ENCODE measurements around the gene C6orf47. TPM values are rescaled to one million over a fixed set of nuclear protein-coding genes. Genes with fewer than 3 reads are reported as not detected.
A peak's percentile ranks its signal among the peaks of the same experiment; 100 is the strongest.

The C6orf47 gene
- total RNA-seq, 1 donor from 2014 or later, result 23.6 TPM

GRCh38 chr6:31676904-31677303 is 16.3 kb upstream of the C6orf47 start:
- no peak overlapping the region for H3K4me3 Mint-ChIP-seq (ENCODE audit: low read depth)
- H3K36me3 Mint-ChIP-seq (ENCODE audit: insufficient read depth), result peaks cover 6% of the 10 kb centered on the region
- TF ChIP-seq CTCF (IDR thresholded peaks at IDR 0.05; ENCODE audit: unreplicated experiment), result no peak
- H3K27me3 Mint-ChIP-seq, result no peaks in the 10 kb centered on the region
- H3K9me3 Mint-ChIP-seq (ENCODE audit: low read depth), result no peaks in the 10 kb centered on the region
- no peak for DNase-seq (ENCODE audit: low spot score, unreplicated experiment)
- H3K27ac Mint-ChIP-seq, result no peak overlapping the region
- H3K4me1 Mint-ChIP-seq (ENCODE audit: low read depth), result peaks cover 8% of the 10 kb centered on the region

- H3K4me1 Mint-ChIP-seq (ENCODE audit: low read depth), result peaks cover 5% of the 10 kb centered on the region
- no peak for DNase-seq (ENCODE audit: low spot score, unreplicated experiment)
- no peaks in the 10 kb centered on the region for H3K27me3 Mint-ChIP-seq
- no peak overlapping the region for H3K27ac Mint-ChIP-seq
- H3K36me3 Mint-ChIP-seq (ENCODE audit: insufficient read depth), result peaks cover 6% of the 10 kb centered on the region
- H3K9me3 Mint-ChIP-seq (ENCODE audit: low read depth), result no peaks in the 10 kb centered on the region
- TF ChIP-seq CTCF (IDR thresholded peaks at IDR 0.05; ENCODE audit: unreplicated experiment), result no peak
- H3K4me3 Mint-ChIP-seq (ENCODE audit: low read depth), result no peak overlapping the region
Observed at GRCh38 chr6:31676322-31676903, 15.8 kb upstream of the C6orf47 start.

- TF ChIP-seq CTCF (IDR thresholded peaks at IDR 0.05; ENCODE audit: unreplicated experiment), result no peak
- Mint-ChIP-seq H3K4me1 (ENCODE audit: low read depth) (peaks cover 11% of the 10 kb centered on the region), H3K4me3 (ENCODE audit: low read depth) (no peak within 1 kb of the TSS), H3K27ac (no peak within 1 kb of the TSS), H3K36me3 (ENCODE audit: insufficient read depth) (peaks cover 17% of the 10 kb centered on the region), H3K27me3 (no peaks in the 10 kb centered on the region), H3K9me3 (ENCODE audit: low read depth) (no peaks in the 10 kb centered on the region)
- DNase-seq (ENCODE audit: low spot score, unreplicated experiment), result no peak
Observed at GRCh38 chr6:31669676-31670075, 9.1 kb upstream of the C6orf47 start, which contains the start of gene LY6G5B. LY6G5B (plus strand) TSS chr6:31669976; CDS start chr6:31670951, 975 bp downstream.

- peaks cover 14% of the 10 kb centered on the region for H3K36me3 Mint-ChIP-seq (ENCODE audit: insufficient read depth)
Observed at GRCh38 chr6:31666337-31666965, 5.9 kb upstream of the C6orf47 start.

More at GRCh38 chr6:31666337-31666965, 5.9 kb upstream of the C6orf47 start:
- H3K4me3 Mint-ChIP-seq (ENCODE audit: low read depth), result peak overlapping the region; percentile 84
- no peaks in the 10 kb centered on the region for H3K9me3 Mint-ChIP-seq (ENCODE audit: low read depth)
- peak overlapping the region; percentile 97 for H3K27ac Mint-ChIP-seq
- no peak for DNase-seq (ENCODE audit: low spot score, unreplicated experiment)
- H3K27me3 Mint-ChIP-seq, result no peaks in the 10 kb centered on the region
- peaks cover 27% of the 10 kb centered on the region for H3K4me1 Mint-ChIP-seq (ENCODE audit: low read depth)
- TF ChIP-seq CTCF (IDR thresholded peaks at IDR 0.05; ENCODE audit: unreplicated experiment), result no peak

Data from progenitor cell of endocrine pancreas (in vitro differentiated cells).